Measurements from ENCODE around the gene CFB. TPM values are rescaled to one million over a fixed set of nuclear protein-coding genes. Genes with fewer than 3 reads are reported as not detected.

Gene CFB
- total and polyA plus RNA-seq, 9 of the 15 experiments (the other 6 are each of a cell fraction or from before 2014, with no cell fraction given), result 0.08 to 0.91 (median 0.22) TPM; not detected in 4

DNA sequence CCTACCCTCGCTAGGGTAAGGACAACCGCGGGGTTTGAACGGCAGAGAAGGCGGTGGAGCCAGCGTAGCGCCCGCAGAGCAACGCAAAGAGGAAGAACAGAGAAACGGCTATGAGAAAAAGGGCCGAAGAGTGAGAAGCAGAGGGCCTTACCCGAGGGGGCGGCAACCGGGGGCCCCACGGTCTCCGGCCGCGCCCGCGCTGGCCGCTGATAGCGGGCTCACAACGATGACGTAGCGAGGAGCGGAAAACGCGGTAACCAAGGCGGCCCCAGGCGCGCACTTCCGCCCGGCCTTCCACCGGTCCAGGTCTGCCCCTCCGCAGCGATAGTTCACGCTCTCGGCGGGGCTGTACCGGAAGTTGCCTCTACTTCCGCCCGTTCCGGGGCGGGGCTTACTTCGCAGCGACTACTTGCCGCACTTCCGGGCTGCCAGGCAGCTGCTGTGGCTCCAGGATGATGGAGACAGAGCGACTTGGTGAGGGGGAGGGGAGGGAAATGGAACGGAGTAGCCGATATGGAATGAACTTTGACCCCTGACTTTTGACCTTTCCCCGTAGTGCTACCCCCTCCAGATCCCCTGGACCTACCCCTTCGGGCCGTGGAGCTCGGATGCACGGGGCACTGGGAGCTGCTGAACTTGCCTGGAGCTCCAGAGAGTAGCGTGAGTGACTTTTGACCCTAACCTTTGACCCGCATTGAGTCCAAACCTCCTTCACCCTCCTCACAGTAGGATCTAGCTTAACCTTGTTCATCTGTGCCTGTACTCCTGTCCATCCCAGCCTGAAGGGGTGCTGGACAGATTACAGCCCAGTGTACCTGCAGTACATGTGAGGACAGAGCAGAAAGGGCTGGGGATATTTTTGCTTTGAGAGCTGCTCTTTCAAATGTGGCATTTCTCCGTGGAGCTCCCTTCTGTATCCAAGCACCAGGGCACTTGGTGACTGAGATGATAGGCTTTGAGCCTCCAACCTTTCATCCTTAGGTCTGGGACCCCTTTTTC is 13.1 kb downstream of the CFB start, which contains the start of the genes NELFE and SKIC2 (continued):
- TF ChIP-seq, protein P1, sequence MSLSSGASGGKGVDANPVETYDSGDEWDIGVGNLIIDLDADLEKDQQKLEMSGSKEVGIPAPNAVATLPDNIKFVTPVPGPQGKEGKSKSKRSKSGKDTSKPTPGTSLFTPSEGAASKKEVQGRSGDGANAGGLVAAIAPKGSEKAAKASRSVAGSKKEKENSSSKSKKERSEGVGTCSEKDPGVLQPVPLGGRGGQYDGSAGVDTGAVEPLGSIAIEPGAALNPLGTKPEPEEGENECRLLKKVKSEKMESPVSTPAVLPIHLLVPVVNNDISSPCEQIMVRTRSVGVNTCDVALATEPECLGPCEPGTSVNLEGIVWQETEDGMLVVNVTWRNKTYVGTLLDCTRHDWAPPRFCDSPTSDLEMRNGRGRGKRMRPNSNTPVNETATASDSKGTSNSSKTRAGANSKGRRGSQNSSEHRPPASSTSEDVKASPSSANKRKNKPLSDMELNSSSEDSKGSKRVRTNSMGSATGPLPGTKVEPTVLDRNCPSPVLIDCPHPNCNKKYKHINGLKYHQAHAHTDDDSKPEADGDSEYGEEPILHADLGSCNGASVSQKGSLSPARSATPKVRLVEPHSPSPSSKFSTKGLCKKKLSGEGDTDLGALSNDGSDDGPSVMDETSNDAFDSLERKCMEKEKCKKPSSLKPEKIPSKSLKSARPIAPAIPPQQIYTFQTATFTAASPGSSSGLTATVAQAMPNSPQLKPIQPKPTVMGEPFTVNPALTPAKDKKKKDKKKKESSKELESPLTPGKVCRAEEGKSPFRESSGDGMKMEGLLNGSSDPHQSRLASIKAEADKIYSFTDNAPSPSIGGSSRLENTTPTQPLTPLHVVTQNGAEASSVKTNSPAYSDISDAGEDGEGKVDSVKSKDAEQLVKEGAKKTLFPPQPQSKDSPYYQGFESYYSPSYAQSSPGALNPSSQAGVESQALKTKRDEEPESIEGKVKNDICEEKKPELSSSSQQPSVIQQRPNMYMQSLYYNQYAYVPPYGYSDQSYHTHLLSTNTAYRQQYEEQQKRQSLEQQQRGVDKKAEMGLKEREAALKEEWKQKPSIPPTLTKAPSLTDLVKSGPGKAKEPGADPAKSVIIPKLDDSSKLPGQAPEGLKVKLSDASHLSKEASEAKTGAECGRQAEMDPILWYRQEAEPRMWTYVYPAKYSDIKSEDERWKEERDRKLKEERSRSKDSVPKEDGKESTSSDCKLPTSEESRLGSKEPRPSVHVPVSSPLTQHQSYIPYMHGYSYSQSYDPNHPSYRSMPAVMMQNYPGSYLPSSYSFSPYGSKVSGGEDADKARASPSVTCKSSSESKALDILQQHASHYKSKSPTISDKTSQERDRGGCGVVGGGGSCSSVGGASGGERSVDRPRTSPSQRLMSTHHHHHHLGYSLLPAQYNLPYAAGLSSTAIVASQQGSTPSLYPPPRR (CRISPR knock-in tag; IDR thresholded peaks at IDR 0.05; ENCODE audit: borderline replicate concordance), result 0 out of 2 replicates have a peak, but pooled peaks have one; percentile 44
- TF ChIP-seq TAF1 (IDR thresholded peaks at IDR 0.05; ENCODE audit: control insufficient read depth, extremely low read depth, insufficient read depth, low read length, severe bottlenecking) (peak; percentile 76), SMAD1 (IDR thresholded peaks at IDR 0.05; ENCODE audit: low read depth, low read length, partially characterized antibody) (no peak), FOXP4 (CRISPR knock-in tag; IDR thresholded peaks at IDR 0.05; ENCODE audit: borderline replicate concordance) (no peak)
- TF ChIP-seq, protein P2, sequence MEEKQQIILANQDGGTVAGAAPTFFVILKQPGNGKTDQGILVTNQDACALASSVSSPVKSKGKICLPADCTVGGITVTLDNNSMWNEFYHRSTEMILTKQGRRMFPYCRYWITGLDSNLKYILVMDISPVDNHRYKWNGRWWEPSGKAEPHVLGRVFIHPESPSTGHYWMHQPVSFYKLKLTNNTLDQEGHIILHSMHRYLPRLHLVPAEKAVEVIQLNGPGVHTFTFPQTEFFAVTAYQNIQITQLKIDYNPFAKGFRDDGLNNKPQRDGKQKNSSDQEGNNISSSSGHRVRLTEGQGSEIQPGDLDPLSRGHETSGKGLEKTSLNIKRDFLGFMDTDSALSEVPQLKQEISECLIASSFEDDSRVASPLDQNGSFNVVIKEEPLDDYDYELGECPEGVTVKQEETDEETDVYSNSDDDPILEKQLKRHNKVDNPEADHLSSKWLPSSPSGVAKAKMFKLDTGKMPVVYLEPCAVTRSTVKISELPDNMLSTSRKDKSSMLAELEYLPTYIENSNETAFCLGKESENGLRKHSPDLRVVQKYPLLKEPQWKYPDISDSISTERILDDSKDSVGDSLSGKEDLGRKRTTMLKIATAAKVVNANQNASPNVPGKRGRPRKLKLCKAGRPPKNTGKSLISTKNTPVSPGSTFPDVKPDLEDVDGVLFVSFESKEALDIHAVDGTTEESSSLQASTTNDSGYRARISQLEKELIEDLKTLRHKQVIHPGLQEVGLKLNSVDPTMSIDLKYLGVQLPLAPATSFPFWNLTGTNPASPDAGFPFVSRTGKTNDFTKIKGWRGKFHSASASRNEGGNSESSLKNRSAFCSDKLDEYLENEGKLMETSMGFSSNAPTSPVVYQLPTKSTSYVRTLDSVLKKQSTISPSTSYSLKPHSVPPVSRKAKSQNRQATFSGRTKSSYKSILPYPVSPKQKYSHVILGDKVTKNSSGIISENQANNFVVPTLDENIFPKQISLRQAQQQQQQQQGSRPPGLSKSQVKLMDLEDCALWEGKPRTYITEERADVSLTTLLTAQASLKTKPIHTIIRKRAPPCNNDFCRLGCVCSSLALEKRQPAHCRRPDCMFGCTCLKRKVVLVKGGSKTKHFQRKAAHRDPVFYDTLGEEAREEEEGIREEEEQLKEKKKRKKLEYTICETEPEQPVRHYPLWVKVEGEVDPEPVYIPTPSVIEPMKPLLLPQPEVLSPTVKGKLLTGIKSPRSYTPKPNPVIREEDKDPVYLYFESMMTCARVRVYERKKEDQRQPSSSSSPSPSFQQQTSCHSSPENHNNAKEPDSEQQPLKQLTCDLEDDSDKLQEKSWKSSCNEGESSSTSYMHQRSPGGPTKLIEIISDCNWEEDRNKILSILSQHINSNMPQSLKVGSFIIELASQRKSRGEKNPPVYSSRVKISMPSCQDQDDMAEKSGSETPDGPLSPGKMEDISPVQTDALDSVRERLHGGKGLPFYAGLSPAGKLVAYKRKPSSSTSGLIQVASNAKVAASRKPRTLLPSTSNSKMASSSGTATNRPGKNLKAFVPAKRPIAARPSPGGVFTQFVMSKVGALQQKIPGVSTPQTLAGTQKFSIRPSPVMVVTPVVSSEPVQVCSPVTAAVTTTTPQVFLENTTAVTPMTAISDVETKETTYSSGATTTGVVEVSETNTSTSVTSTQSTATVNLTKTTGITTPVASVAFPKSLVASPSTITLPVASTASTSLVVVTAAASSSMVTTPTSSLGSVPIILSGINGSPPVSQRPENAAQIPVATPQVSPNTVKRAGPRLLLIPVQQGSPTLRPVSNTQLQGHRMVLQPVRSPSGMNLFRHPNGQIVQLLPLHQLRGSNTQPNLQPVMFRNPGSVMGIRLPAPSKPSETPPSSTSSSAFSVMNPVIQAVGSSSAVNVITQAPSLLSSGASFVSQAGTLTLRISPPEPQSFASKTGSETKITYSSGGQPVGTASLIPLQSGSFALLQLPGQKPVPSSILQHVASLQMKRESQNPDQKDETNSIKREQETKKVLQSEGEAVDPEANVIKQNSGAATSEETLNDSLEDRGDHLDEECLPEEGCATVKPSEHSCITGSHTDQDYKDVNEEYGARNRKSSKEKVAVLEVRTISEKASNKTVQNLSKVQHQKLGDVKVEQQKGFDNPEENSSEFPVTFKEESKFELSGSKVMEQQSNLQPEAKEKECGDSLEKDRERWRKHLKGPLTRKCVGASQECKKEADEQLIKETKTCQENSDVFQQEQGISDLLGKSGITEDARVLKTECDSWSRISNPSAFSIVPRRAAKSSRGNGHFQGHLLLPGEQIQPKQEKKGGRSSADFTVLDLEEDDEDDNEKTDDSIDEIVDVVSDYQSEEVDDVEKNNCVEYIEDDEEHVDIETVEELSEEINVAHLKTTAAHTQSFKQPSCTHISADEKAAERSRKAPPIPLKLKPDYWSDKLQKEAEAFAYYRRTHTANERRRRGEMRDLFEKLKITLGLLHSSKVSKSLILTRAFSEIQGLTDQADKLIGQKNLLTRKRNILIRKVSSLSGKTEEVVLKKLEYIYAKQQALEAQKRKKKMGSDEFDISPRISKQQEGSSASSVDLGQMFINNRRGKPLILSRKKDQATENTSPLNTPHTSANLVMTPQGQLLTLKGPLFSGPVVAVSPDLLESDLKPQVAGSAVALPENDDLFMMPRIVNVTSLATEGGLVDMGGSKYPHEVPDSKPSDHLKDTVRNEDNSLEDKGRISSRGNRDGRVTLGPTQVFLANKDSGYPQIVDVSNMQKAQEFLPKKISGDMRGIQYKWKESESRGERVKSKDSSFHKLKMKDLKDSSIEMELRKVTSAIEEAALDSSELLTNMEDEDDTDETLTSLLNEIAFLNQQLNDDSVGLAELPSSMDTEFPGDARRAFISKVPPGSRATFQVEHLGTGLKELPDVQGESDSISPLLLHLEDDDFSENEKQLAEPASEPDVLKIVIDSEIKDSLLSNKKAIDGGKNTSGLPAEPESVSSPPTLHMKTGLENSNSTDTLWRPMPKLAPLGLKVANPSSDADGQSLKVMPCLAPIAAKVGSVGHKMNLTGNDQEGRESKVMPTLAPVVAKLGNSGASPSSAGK (IDR thresholded peaks at IDR 0.05), result no peak; the same call in 1 of the 2 replicates
